HL-60 (cell line): ENCODE data around the gene VAMP2.

Source experiments
- POLR2AphosphoS5 ChIP-seq: IDR thresholded peaks from 2 replicates; pipeline ENCODE4 v1.6.1; 2012; ENCODE audit warnings: low read depth
- TF ChIP-seq, protein P1 (sequence below): IDR thresholded peaks from one replicate; pipeline ENCODE4 v1.5.1; 2011; ENCODE audit warnings: low read length, control low read depth, inconsistent platforms; ENCODE audit not compliant: insufficient read depth
- TF ChIP-seq, protein P2 (sequence below): IDR thresholded peaks from 2 replicates; pipeline ENCODE4 v1.6.1; 2012; ENCODE audit warnings: low read depth; ENCODE audit not compliant: insufficient replicate concordance

DNA sequence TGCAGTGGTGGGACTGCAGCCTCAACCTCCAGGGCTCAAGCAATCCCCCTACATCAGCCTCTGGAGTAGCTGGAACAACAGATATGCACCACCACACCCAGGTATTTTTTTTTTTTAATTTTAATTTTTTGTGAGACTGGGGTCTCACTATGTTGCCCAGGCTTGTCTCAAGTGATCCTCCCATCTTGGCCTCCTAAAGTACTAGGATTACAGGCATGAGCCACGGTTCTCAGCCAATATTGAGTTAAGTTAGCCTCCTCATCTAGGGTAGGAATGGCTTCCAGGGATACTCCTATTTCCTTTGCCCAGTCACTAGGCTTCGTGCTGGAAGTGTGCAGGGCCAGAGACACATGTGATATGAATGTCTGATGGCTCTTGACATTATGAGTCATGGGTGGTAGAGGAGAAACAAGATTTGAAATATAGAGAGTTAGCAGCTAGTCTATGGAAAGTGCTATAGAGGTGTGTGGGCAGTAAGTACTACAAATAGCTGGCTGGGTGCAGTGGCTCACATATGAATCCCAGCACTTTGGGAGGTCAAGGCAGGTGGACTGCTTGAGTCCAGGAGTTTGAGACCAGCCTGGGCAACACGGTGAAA lies 30.8 kb downstream of the VAMP2 start:
- no peak for TF ChIP-seq POLR2AphosphoS5
- TF ChIP-seq, protein P1, sequence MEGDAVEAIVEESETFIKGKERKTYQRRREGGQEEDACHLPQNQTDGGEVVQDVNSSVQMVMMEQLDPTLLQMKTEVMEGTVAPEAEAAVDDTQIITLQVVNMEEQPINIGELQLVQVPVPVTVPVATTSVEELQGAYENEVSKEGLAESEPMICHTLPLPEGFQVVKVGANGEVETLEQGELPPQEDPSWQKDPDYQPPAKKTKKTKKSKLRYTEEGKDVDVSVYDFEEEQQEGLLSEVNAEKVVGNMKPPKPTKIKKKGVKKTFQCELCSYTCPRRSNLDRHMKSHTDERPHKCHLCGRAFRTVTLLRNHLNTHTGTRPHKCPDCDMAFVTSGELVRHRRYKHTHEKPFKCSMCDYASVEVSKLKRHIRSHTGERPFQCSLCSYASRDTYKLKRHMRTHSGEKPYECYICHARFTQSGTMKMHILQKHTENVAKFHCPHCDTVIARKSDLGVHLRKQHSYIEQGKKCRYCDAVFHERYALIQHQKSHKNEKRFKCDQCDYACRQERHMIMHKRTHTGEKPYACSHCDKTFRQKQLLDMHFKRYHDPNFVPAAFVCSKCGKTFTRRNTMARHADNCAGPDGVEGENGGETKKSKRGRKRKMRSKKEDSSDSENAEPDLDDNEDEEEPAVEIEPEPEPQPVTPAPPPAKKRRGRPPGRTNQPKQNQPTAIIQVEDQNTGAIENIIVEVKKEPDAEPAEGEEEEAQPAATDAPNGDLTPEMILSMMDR, result no peak
- TF ChIP-seq, protein P2, sequence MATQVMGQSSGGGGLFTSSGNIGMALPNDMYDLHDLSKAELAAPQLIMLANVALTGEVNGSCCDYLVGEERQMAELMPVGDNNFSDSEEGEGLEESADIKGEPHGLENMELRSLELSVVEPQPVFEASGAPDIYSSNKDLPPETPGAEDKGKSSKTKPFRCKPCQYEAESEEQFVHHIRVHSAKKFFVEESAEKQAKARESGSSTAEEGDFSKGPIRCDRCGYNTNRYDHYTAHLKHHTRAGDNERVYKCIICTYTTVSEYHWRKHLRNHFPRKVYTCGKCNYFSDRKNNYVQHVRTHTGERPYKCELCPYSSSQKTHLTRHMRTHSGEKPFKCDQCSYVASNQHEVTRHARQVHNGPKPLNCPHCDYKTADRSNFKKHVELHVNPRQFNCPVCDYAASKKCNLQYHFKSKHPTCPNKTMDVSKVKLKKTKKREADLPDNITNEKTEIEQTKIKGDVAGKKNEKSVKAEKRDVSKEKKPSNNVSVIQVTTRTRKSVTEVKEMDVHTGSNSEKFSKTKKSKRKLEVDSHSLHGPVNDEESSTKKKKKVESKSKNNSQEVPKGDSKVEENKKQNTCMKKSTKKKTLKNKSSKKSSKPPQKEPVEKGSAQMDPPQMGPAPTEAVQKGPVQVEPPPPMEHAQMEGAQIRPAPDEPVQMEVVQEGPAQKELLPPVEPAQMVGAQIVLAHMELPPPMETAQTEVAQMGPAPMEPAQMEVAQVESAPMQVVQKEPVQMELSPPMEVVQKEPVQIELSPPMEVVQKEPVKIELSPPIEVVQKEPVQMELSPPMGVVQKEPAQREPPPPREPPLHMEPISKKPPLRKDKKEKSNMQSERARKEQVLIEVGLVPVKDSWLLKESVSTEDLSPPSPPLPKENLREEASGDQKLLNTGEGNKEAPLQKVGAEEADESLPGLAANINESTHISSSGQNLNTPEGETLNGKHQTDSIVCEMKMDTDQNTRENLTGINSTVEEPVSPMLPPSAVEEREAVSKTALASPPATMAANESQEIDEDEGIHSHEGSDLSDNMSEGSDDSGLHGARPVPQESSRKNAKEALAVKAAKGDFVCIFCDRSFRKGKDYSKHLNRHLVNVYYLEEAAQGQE, result no peak
